Middle frontal gyrus (tissue), 1 donor: ENCODE measurements around the gene KLHL21.
"Not testable (repeated sequence)": the region's sequence is repeated elsewhere in the genome, so short reads cannot be mapped to it uniquely, and the experiment has no call there.

Experiments used
- DNase-seq: peaks from one replicate; pipeline ENCODE4 v3.0.0-alpha.2; 2015; ENCODE audit warnings: low spot score; ENCODE audit errors: extremely low spot score

Gene KLHL21

GRCh38 chr1:6585081-6585722 lies 17.5 kb downstream of the KLHL21 start:
- no peak for DNase-seq

- DNase-seq, result no peak
Observed at GRCh38 chr1:6584126-6585080, 18.3 kb downstream of the KLHL21 start.

GRCh38 chr1:6582370-6582769 lies 20.3 kb downstream of the KLHL21 start:
- no peak for DNase-seq

- DNase-seq, result no peak
Observed at GRCh38 chr1:6581561-6582305, 20.9 kb downstream of the KLHL21 start.

GRCh38 chr1:6580593-6581409 lies 21.9 kb downstream of the KLHL21 start:
- DNase-seq, result no peak

GRCh38 chr1:6580119-6580592 lies 22.5 kb downstream of the KLHL21 start:
- no peak for DNase-seq

- DNase-seq, result peak; percentile 99
Observed at GRCh38 chr1:6579374-6580118, 23.1 kb downstream of the KLHL21 start, which contains the start of gene ZBTB48. TSS of gene ZBTB48 (plus strand) at chr1:6579994. CDS start at chr1:6580610, 616 bp downstream.

- no peak for DNase-seq
Observed at GRCh38 chr1:6578624-6579373, 23.9 kb downstream of the KLHL21 start.

- no peak for DNase-seq
Observed at GRCh38 chr1:6577831-6578525, 24.7 kb downstream of the KLHL21 start.

- DNase-seq, result no peak
Observed at GRCh38 chr1:6574818-6575217, 27.9 kb downstream of the KLHL21 start.

GRCh38 chr1:6574025-6574620 lies 28.5 kb downstream of the KLHL21 start:
- no peak for DNase-seq

- DNase-seq, result no peak
Observed at GRCh38 chr1:6572653-6573383, 29.9 kb downstream of the KLHL21 start.

- no peak for DNase-seq
Observed at GRCh38 chr1:6570987-6571386, 31.7 kb downstream of the KLHL21 start.

GRCh38 chr1:6570100-6570499 lies 32.6 kb downstream of the KLHL21 start:
- no peak for DNase-seq

- DNase-seq, result no peak
Observed at GRCh38 chr1:6569033-6569432, 33.6 kb downstream of the KLHL21 start.

- DNase-seq, result no peak
Observed at GRCh38 chr1:6560267-6560666, 42.4 kb downstream of the KLHL21 start.

- not testable (repeated sequence) for DNase-seq
Observed at GRCh38 chr1:6559161-6559560, 43.5 kb downstream of the KLHL21 start.

GRCh38 chr1:6557597-6557996 lies 45.1 kb downstream of the KLHL21 start:
- no peak for DNase-seq
